HEK293 (cell line): ENCODE data around the gene PRPF4.

ENCODE experiments used
- BCL11B ChIP-seq: fragments of 450-650 bp; formaldehyde crosslinking; IDR thresholded peaks from 2 replicates; pipeline ENCODE4 v1.5.1; 2016; ENCODE audit warnings: low read depth, missing biosample characterization, missing genetic modification characterization
- EGR2 ChIP-seq: fragments of 450-650 bp; formaldehyde crosslinking; IDR thresholded peaks from 2 replicates; pipeline ENCODE4 v1.5.1; 2016; ENCODE audit warnings: low read depth, missing biosample characterization, missing genetic modification characterization
- KLF9 ChIP-seq: fragments of 450-650 bp; formaldehyde crosslinking; IDR thresholded peaks from 2 replicates; pipeline ENCODE4 v1.5.1; 2016; ENCODE audit warnings: missing biosample characterization, missing genetic modification characterization, low read depth
- MZF1 ChIP-seq: fragments of 450-650 bp; formaldehyde crosslinking; IDR thresholded peaks from 2 replicates; pipeline ENCODE4 v1.5.1; 2017; ENCODE audit warnings: missing biosample characterization, missing genetic modification characterization, borderline replicate concordance
- OSR2 ChIP-seq: fragments of 450-650 bp; formaldehyde crosslinking; IDR thresholded peaks from 2 replicates; pipeline ENCODE4 v1.5.1; 2016; ENCODE audit warnings: missing biosample characterization, missing genetic modification characterization
- WT1 ChIP-seq: fragments of 450-650 bp; formaldehyde crosslinking; IDR thresholded peaks from 2 replicates; pipeline ENCODE4 v1.5.1; 2016; ENCODE audit warnings: missing biosample characterization, missing genetic modification characterization
- ZBTB10 ChIP-seq: fragments of 450-650 bp; formaldehyde crosslinking; IDR thresholded peaks from 2 replicates; pipeline ENCODE4 v1.5.1; 2016; ENCODE audit warnings: missing biosample characterization, missing genetic modification characterization
- ZBTB21 ChIP-seq: fragments of 450-650 bp; formaldehyde crosslinking; IDR thresholded peaks from 2 replicates; pipeline ENCODE4 v1.5.1; 2017; ENCODE audit warnings: missing biosample characterization, missing genetic modification characterization
- ZBTB48 ChIP-seq: fragments of 450-650 bp; formaldehyde crosslinking; IDR thresholded peaks from 2 replicates; pipeline ENCODE4 v1.5.1; 2016; ENCODE audit warnings: missing biosample characterization, missing genetic modification characterization
- ZNF10 ChIP-seq: fragments of 450-650 bp; formaldehyde crosslinking; IDR thresholded peaks from 2 replicates; pipeline ENCODE4 v1.5.1; 2017; ENCODE audit warnings: missing biosample characterization, missing genetic modification characterization
- ZNF121 ChIP-seq: fragments of 450-650 bp; formaldehyde crosslinking; IDR thresholded peaks from 2 replicates; pipeline ENCODE4 v1.5.1; 2016; ENCODE audit warnings: missing biosample characterization, missing genetic modification characterization
- ZNF138 ChIP-seq: fragments of 450-650 bp; formaldehyde crosslinking; IDR thresholded peaks from 2 replicates; pipeline ENCODE4 v1.5.1; 2016; ENCODE audit warnings: missing biosample characterization, missing genetic modification characterization, borderline replicate concordance
- ZNF155 ChIP-seq: fragments of 450-650 bp; formaldehyde crosslinking; IDR thresholded peaks from 2 replicates; pipeline ENCODE4 v1.5.1; 2016; ENCODE audit warnings: missing biosample characterization, missing genetic modification characterization
- ZNF174 ChIP-seq: fragments of 450-650 bp; formaldehyde crosslinking; IDR thresholded peaks from 2 replicates; pipeline ENCODE4 v1.5.0; 2017; ENCODE audit warnings: missing biosample characterization, mild to moderate bottlenecking, missing genetic modification characterization
- ZNF175 ChIP-seq: fragments of 450-650 bp; formaldehyde crosslinking; IDR thresholded peaks from 2 replicates; pipeline ENCODE4 v1.5.1; 2016; ENCODE audit warnings: missing biosample characterization, missing genetic modification characterization
- ZNF202 ChIP-seq: fragments of 450-650 bp; formaldehyde crosslinking; IDR thresholded peaks from 2 replicates; pipeline ENCODE4 v1.5.1; 2016; ENCODE audit warnings: missing biosample characterization, missing genetic modification characterization, borderline replicate concordance
- ZNF501 ChIP-seq: fragments of 450-650 bp; formaldehyde crosslinking; IDR thresholded peaks from 2 replicates; pipeline ENCODE4 v1.5.1; 2016; ENCODE audit warnings: missing biosample characterization, missing genetic modification characterization
- ZNF514 ChIP-seq: fragments of 450-650 bp; formaldehyde crosslinking; IDR thresholded peaks from 2 replicates; pipeline ENCODE4 v1.5.1; 2016; ENCODE audit warnings: missing biosample characterization, missing genetic modification characterization
- ZNF558 ChIP-seq: fragments of 450-650 bp; formaldehyde crosslinking; IDR thresholded peaks from 2 replicates; pipeline ENCODE4 v1.5.1; 2016; ENCODE audit warnings: missing biosample characterization, missing genetic modification characterization
- ZNF610 ChIP-seq: fragments of 450-650 bp; formaldehyde crosslinking; IDR thresholded peaks from 2 replicates; pipeline ENCODE4 v1.5.1; 2016; ENCODE audit warnings: missing biosample characterization, missing genetic modification characterization, borderline replicate concordance
- ZNF623 ChIP-seq: fragments of 450-650 bp; formaldehyde crosslinking; IDR thresholded peaks from 2 replicates; pipeline ENCODE4 v1.5.1; 2016; ENCODE audit warnings: missing biosample characterization, missing genetic modification characterization
- ZNF704 ChIP-seq: fragments of 450-650 bp; formaldehyde crosslinking; IDR thresholded peaks from 2 replicates; pipeline ENCODE4 v1.5.1; 2016; ENCODE audit warnings: missing biosample characterization, missing genetic modification characterization
- ZNF837 ChIP-seq: fragments of 450-650 bp; formaldehyde crosslinking; IDR thresholded peaks from 2 replicates; pipeline ENCODE4 v1.5.1; 2016; ENCODE audit warnings: missing biosample characterization, missing genetic modification characterization
- ZSCAN30 ChIP-seq: fragments of 450-650 bp; IDR thresholded peaks from 2 replicates; pipeline ENCODE4 v1.5.1; 2018; ENCODE audit warnings: missing biosample characterization, mild to moderate bottlenecking, missing genetic modification characterization, moderate library complexity
- TF ChIP-seq, protein P1 (sequence below): fragments of 450-650 bp; formaldehyde crosslinking; IDR thresholded peaks from 2 replicates; pipeline ENCODE4 v1.5.1; 2016; ENCODE audit warnings: missing biosample characterization, missing genetic modification characterization, low read depth
- TF ChIP-seq, protein P2 (sequence below): fragments of 450-650 bp; formaldehyde crosslinking; IDR thresholded peaks from 2 replicates; pipeline ENCODE4 v1.5.1; 2016; ENCODE audit warnings: missing biosample characterization, missing genetic modification characterization, borderline replicate concordance
- TF ChIP-seq, protein P3 (sequence below): fragments of 450-650 bp; formaldehyde crosslinking; IDR thresholded peaks from 2 replicates; pipeline ENCODE4 v1.5.1; 2016; ENCODE audit warnings: missing biosample characterization, missing genetic modification characterization

PRPF4 gene

GRCh38 chr9:113275157-113276131 is at the start of gene PRPF4, which contains the start of gene CDC26 (continued):
- TF ChIP-seq ZNF610, result no peak; the same call in 1 of the 2 replicates
- TF ChIP-seq, protein P1, sequence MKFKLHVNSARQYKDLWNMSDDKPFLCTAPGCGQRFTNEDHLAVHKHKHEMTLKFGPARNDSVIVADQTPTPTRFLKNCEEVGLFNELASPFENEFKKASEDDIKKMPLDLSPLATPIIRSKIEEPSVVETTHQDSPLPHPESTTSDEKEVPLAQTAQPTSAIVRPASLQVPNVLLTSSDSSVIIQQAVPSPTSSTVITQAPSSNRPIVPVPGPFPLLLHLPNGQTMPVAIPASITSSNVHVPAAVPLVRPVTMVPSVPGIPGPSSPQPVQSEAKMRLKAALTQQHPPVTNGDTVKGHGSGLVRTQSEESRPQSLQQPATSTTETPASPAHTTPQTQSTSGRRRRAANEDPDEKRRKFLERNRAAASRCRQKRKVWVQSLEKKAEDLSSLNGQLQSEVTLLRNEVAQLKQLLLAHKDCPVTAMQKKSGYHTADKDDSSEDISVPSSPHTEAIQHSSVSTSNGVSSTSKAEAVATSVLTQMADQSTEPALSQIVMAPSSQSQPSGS (tag by site-specific recombination), result peak; percentile 17; the same call in 1 of the 2 replicates
- TF ChIP-seq WT1 (tag by site-specific recombination), result peak; percentile 50; the same call in 1 of the 2 replicates
- peak; percentile 99 for TF ChIP-seq ZBTB21 (tag by site-specific recombination)
- no peak for TF ChIP-seq ZNF704 (tag by site-specific recombination)
- TF ChIP-seq OSR2 (tag by site-specific recombination), result no peak
- TF ChIP-seq ZNF175 (tag by site-specific recombination), result no peak
- TF ChIP-seq ZNF558 (tag by site-specific recombination), result no peak
- TF ChIP-seq ZNF514 (tag by site-specific recombination), result no peak
- TF ChIP-seq KLF9, result peak; percentile 61; the same call in 1 of the 2 replicates
- no peak for TF ChIP-seq ZNF623 (tag by site-specific recombination)
- no peak for TF ChIP-seq ZNF155 (tag by site-specific recombination)
- no peak for TF ChIP-seq ZNF837 (tag by site-specific recombination)
- no peak for TF ChIP-seq ZNF138 (tag by site-specific recombination)
- no peak for TF ChIP-seq ZNF10 (tag by site-specific recombination)
- TF ChIP-seq, protein P2, sequence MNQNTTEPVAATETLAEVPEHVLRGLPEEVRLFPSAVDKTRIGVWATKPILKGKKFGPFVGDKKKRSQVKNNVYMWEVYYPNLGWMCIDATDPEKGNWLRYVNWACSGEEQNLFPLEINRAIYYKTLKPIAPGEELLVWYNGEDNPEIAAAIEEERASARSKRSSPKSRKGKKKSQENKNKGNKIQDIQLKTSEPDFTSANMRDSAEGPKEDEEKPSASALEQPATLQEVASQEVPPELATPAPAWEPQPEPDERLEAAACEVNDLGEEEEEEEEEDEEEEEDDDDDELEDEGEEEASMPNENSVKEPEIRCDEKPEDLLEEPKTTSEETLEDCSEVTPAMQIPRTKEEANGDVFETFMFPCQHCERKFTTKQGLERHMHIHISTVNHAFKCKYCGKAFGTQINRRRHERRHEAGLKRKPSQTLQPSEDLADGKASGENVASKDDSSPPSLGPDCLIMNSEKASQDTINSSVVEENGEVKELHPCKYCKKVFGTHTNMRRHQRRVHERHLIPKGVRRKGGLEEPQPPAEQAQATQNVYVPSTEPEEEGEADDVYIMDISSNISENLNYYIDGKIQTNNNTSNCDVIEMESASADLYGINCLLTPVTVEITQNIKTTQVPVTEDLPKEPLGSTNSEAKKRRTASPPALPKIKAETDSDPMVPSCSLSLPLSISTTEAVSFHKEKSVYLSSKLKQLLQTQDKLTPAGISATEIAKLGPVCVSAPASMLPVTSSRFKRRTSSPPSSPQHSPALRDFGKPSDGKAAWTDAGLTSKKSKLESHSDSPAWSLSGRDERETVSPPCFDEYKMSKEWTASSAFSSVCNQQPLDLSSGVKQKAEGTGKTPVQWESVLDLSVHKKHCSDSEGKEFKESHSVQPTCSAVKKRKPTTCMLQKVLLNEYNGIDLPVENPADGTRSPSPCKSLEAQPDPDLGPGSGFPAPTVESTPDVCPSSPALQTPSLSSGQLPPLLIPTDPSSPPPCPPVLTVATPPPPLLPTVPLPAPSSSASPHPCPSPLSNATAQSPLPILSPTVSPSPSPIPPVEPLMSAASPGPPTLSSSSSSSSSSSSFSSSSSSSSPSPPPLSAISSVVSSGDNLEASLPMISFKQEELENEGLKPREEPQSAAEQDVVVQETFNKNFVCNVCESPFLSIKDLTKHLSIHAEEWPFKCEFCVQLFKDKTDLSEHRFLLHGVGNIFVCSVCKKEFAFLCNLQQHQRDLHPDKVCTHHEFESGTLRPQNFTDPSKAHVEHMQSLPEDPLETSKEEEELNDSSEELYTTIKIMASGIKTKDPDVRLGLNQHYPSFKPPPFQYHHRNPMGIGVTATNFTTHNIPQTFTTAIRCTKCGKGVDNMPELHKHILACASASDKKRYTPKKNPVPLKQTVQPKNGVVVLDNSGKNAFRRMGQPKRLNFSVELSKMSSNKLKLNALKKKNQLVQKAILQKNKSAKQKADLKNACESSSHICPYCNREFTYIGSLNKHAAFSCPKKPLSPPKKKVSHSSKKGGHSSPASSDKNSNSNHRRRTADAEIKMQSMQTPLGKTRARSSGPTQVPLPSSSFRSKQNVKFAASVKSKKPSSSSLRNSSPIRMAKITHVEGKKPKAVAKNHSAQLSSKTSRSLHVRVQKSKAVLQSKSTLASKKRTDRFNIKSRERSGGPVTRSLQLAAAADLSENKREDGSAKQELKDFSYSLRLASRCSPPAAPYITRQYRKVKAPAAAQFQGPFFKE (tag by site-specific recombination), result no peak
- TF ChIP-seq EGR2 (tag by site-specific recombination), result peak; percentile 86
- no peak for TF ChIP-seq ZSCAN30 (tag by site-specific recombination)
- TF ChIP-seq ZNF121 (tag by site-specific recombination), result peak; percentile 53; the same call in 1 of the 2 replicates
- TF ChIP-seq ZNF501 (tag by site-specific recombination), result peak; percentile 69
- TF ChIP-seq, protein P3, sequence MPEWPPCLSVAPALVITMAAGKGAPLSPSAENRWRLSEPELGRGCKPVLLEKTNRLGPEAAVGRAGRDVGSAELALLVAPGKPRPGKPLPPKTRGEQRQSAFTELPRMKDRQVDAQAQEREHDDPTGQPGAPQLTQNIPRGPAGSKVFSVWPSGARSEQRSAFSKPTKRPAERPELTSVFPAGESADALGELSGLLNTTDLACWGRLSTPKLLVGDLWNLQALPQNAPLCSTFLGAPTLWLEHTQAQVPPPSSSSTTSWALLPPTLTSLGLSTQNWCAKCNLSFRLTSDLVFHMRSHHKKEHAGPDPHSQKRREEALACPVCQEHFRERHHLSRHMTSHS (tag by site-specific recombination), result no peak
- TF ChIP-seq BCL11B (tag by site-specific recombination), result no peak
- TF ChIP-seq ZBTB10, result peak; percentile 99
- no peak for TF ChIP-seq ZNF202 (tag by site-specific recombination)
- no peak for TF ChIP-seq ZNF174 (tag by site-specific recombination)
- TF ChIP-seq ZBTB48, result peak; percentile 99
- TF ChIP-seq MZF1 (tag by site-specific recombination), result no peak
